ENCODE data around the gene NAA60. TPM values are rescaled to one million over a fixed set of nuclear protein-coding genes. Genes with fewer than 3 reads are reported as not detected.
"Not testable (repeated sequence)": the region's sequence is repeated elsewhere in the genome, so short reads cannot be mapped to it uniquely, and the experiment has no call there.

The NAA60 gene
- total RNA-seq, 1 donor from 2014 or later, result 75.5 TPM

DNA sequence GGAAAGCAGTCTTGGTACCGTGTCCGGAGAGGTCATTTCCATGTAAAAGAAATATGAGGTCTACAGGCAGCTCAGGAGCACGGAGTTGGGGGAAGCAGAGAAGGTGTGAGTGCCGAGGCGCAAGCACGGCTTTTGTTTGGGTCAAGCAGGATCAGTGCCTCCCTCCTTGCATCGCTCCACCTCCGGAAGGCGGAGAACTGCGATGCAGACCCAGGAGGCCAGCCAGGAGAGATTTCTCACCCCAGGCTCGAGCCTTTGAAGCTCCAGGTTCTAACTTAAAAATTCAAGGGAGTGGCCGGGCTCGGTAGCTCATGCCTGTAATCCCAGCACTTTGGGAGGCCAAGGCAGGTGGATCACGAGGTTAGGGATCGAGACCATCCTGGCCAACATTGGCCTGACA, 25.0 kb downstream of the NAA60 start:
- peaks cover 20% of the 10 kb centered on the region for H3K27me3 Mint-ChIP-seq (ENCODE audit: unreplicated experiment)
- TF ChIP-seq, protein P1, sequence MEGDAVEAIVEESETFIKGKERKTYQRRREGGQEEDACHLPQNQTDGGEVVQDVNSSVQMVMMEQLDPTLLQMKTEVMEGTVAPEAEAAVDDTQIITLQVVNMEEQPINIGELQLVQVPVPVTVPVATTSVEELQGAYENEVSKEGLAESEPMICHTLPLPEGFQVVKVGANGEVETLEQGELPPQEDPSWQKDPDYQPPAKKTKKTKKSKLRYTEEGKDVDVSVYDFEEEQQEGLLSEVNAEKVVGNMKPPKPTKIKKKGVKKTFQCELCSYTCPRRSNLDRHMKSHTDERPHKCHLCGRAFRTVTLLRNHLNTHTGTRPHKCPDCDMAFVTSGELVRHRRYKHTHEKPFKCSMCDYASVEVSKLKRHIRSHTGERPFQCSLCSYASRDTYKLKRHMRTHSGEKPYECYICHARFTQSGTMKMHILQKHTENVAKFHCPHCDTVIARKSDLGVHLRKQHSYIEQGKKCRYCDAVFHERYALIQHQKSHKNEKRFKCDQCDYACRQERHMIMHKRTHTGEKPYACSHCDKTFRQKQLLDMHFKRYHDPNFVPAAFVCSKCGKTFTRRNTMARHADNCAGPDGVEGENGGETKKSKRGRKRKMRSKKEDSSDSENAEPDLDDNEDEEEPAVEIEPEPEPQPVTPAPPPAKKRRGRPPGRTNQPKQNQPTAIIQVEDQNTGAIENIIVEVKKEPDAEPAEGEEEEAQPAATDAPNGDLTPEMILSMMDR (IDR thresholded peaks at IDR 0.05; ENCODE audit: unreplicated experiment), result no peak
- no peaks in the 10 kb centered on the region for H3K9me3 Mint-ChIP-seq (ENCODE audit: unreplicated experiment)
- H3K4me1 Mint-ChIP-seq (ENCODE audit: unreplicated experiment), result peaks cover 21% of the 10 kb centered on the region
- no peak for DNase-seq (ENCODE audit: low spot score)
- H3K4me3 Mint-ChIP-seq (ENCODE audit: unreplicated experiment), result no peak overlapping the region
- H3K27ac Mint-ChIP-seq (ENCODE audit: unreplicated experiment), result peak overlapping the region; percentile 42
- peaks cover 19% of the 10 kb centered on the region for H3K36me3 Mint-ChIP-seq (ENCODE audit: low read depth, unreplicated experiment)

GRCh38 chr16:3469736-3470135, 26.3 kb downstream of the NAA60 start:
- Mint-ChIP-seq H3K4me1 (ENCODE audit: unreplicated experiment) (peaks cover 17% of the 10 kb centered on the region), H3K27ac (ENCODE audit: unreplicated experiment) (no peak overlapping the region), H3K9me3 (ENCODE audit: unreplicated experiment) (no peaks in the 10 kb centered on the region), H3K4me3 (ENCODE audit: unreplicated experiment) (no peak overlapping the region), H3K36me3 (ENCODE audit: low read depth, unreplicated experiment) (peaks cover 19% of the 10 kb centered on the region), H3K27me3 (ENCODE audit: unreplicated experiment) (peaks cover 18% of the 10 kb centered on the region)
- TF ChIP-seq, protein P1 (IDR thresholded peaks at IDR 0.05; ENCODE audit: unreplicated experiment), result no peak
- no peak for DNase-seq (ENCODE audit: low spot score)

- no peaks in the 10 kb centered on the region for H3K9me3 Mint-ChIP-seq (ENCODE audit: unreplicated experiment)
Observed at GRCh38 chr16:3470723-3471122, 27.2 kb downstream of the NAA60 start.

GRCh38 chr16:3471518-3472176, 28.2 kb downstream of the NAA60 start:
- TF ChIP-seq, protein P1 (IDR thresholded peaks at IDR 0.05; ENCODE audit: unreplicated experiment), result no peak
- H3K4me3 Mint-ChIP-seq (ENCODE audit: unreplicated experiment), result no peak overlapping the region
- H3K27ac Mint-ChIP-seq (ENCODE audit: unreplicated experiment), result no peak overlapping the region
- peaks cover 14% of the 10 kb centered on the region for H3K36me3 Mint-ChIP-seq (ENCODE audit: low read depth, unreplicated experiment)
- no peak for DNase-seq (ENCODE audit: low spot score)
- no peaks in the 10 kb centered on the region for H3K9me3 Mint-ChIP-seq (ENCODE audit: unreplicated experiment)
- H3K4me1 Mint-ChIP-seq (ENCODE audit: unreplicated experiment), result peaks cover 5% of the 10 kb centered on the region
- H3K27me3 Mint-ChIP-seq (ENCODE audit: unreplicated experiment), result peaks cover 18% of the 10 kb centered on the region

More at GRCh38 chr16:3470723-3471122, 27.2 kb downstream of the NAA60 start:
- H3K27me3 Mint-ChIP-seq (ENCODE audit: unreplicated experiment), result peaks cover 18% of the 10 kb centered on the region
- H3K36me3 Mint-ChIP-seq (ENCODE audit: low read depth, unreplicated experiment), result peaks cover 19% of the 10 kb centered on the region
- DNase-seq (ENCODE audit: low spot score), result no peak
- peaks cover 10% of the 10 kb centered on the region for H3K4me1 Mint-ChIP-seq (ENCODE audit: unreplicated experiment)
- peak overlapping the region; percentile 47 for H3K4me3 Mint-ChIP-seq (ENCODE audit: unreplicated experiment)
- H3K27ac Mint-ChIP-seq (ENCODE audit: unreplicated experiment), result no peak overlapping the region
- TF ChIP-seq, protein P1 (IDR thresholded peaks at IDR 0.05; ENCODE audit: unreplicated experiment), result no peak

DNA sequence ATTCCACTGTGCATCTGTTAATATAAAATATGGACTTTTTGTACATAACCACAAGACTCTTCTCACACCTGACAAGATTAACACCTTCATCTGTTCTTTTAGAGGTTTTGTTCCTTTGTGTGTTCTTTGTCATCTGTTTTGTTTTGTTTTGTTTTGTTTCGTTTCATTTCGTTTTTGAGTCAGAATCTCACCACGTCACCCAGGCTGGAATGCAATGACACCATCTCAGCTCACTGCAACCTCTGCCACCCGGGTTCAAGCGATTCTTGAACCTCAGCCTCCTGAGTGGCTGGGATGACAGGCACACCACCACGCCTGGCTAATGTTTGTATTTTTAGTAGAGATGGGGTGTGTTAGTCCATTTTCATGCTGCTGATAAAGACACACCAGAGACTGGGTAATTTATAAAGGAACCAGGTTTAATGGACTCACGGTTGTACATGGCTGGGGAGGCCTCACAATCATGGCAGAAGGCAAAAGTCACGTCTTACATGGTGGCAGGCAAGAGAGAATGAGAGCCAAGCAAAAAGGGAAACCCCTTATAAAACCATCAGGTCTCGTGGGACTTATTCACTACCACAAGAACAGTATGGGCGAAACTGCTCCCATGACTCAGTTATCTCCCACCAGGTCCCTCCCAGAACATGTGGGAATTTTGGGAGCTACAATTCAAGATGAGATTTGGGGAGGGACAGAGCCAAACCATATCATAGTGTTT, 29.6 kb downstream of the NAA60 start:
- TF ChIP-seq, protein P1 (IDR thresholded peaks at IDR 0.05; ENCODE audit: unreplicated experiment), result no peak
- Mint-ChIP-seq H3K27ac (ENCODE audit: unreplicated experiment) (peak overlapping the region; percentile 7), H3K4me1 (ENCODE audit: unreplicated experiment) (no peaks in the 10 kb centered on the region)

DNA sequence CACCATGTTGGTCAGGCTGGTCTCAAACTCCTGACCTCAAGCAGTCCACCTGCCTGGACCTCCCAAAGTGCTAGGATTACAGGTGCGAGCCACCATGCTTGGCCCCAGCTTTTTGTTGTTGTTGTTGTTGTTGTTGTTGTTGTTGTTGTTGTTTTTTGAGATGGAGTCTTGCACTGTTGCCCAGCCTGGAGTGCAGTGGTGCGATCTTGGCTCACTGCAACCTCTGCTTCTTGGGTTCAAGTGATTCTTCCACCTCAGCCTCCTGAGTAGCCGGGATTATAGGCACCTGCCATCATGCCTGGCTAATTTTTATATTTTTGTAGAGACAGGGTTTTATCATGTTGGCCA, 30.1 kb downstream of the NAA60 start:
- H3K4me1 Mint-ChIP-seq (ENCODE audit: unreplicated experiment); H3K36me3 Mint-ChIP-seq (ENCODE audit: low read depth, unreplicated experiment): not testable (repeated sequence)
- peaks cover 12% of the 10 kb centered on the region for H3K27me3 Mint-ChIP-seq (ENCODE audit: unreplicated experiment)

More for the DNA sequence above, 29.6 kb downstream of the NAA60 start:
- DNase-seq (ENCODE audit: low spot score), result no peak
- no peak overlapping the region for H3K4me3 Mint-ChIP-seq (ENCODE audit: unreplicated experiment)
- no peaks in the 10 kb centered on the region for H3K9me3 Mint-ChIP-seq (ENCODE audit: unreplicated experiment)
- H3K27me3 Mint-ChIP-seq (ENCODE audit: unreplicated experiment), result peaks cover 12% of the 10 kb centered on the region
- H3K36me3 Mint-ChIP-seq (ENCODE audit: low read depth, unreplicated experiment), result peaks cover 13% of the 10 kb centered on the region

More for the DNA sequence above, 30.1 kb downstream of the NAA60 start:
- H3K27ac Mint-ChIP-seq (ENCODE audit: unreplicated experiment); H3K4me3 Mint-ChIP-seq (ENCODE audit: unreplicated experiment); H3K9me3 Mint-ChIP-seq (ENCODE audit: unreplicated experiment); DNase-seq (ENCODE audit: low spot score): not testable (repeated sequence)
